NT2/D1 (cell line): Measurements from ENCODE around the gene LYZL2.
"Not testable (repeated sequence)": the region's sequence is repeated elsewhere in the genome, so short reads cannot be mapped to it uniquely, and the experiment has no call there.

Experiments
- DNase-seq: peaks from one replicate; pipeline ENCODE4 v3.0.0-alpha.2; 2011; ENCODE audit warnings: low read depth, low spot score
- H3K27me3 ChIP-seq: 2 replicates; pipeline ENCODE4 v1.6.0; 2011; ENCODE audit warnings: mild to moderate bottlenecking; ENCODE audit not compliant: insufficient read length, insufficient read depth
- H3K36me3 ChIP-seq: 2 replicates; pipeline ENCODE4 v1.6.1; 2011; ENCODE audit warnings: mild to moderate bottlenecking, low read length, mixed read lengths; ENCODE audit not compliant: insufficient read depth, insufficient read length
- H3K4me1 ChIP-seq: 2 replicates; pipeline ENCODE4 v1.5.1; 2011; ENCODE audit not compliant: insufficient read depth, insufficient read length
- H3K4me3 ChIP-seq: 2 replicates; pipeline ENCODE4 v1.5.1; 2011; ENCODE audit warnings: low read depth; ENCODE audit not compliant: insufficient read length
- H3K9ac ChIP-seq: 2 replicates; pipeline ENCODE4 v1.6.0; 2011; ENCODE audit warnings: low read depth; ENCODE audit not compliant: insufficient read length
- H3K9me3 ChIP-seq: 2 replicates; pipeline ENCODE4 v1.5.1; 2011; ENCODE audit warnings: mild to moderate bottlenecking, low read length; ENCODE audit not compliant: insufficient read depth
- SUZ12 ChIP-seq: IDR thresholded peaks from 2 replicates; pipeline ENCODE4 v1.6.1; 2011; ENCODE audit not compliant: insufficient read length, insufficient read depth; ENCODE audit errors: extremely low read depth
- YY1 ChIP-seq: IDR thresholded peaks from 2 replicates; pipeline ENCODE4 v1.6.1; 2011; ENCODE audit not compliant: insufficient read length, insufficient read depth
- ZNF274 ChIP-seq: IDR thresholded peaks from 2 replicates; pipeline ENCODE4 v1.6.1; 2011; ENCODE audit warnings: mild to moderate bottlenecking, low read depth, low read length

The LYZL2 gene

GRCh38 chr10:30662814-30663213 lies 33.3 kb upstream of the LYZL2 start:
- Histone ChIP-seq H3K4me1 (no peaks in the 10 kb centered on the region), H3K4me3 (no peak overlapping the region), H3K27me3 (no peaks in the 10 kb centered on the region), H3K9me3 (no peaks in the 10 kb centered on the region), H3K36me3 (no peaks in the 10 kb centered on the region), H3K9ac (no peak overlapping the region)
- no peak for TF ChIP-seq SUZ12
- no peak for TF ChIP-seq YY1
- TF ChIP-seq ZNF274: no peak
- DNase-seq: no peak

DNA sequence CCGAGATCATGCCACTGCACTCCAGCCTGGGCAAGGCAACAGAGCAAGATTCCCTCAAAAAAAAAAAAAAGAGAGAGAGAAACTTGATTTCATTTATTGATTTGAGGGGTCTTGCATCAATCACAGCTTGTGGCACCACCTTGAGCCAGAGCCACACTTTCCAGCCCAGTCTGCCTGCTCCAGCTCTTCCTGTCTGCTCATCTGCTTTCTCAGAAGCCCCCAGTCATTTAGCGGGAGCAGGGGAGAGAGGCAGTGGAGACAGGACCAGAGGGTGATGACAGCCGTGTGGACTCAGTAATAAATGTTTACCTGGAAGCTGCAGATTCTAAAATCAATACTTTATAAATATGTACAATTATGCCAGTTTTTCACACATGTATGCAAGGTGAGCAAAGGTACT lies 30.8 kb upstream of the LYZL2 start:
- H3K9me3 ChIP-seq, H3K36me3 ChIP-seq, H3K4me1 ChIP-seq, H3K9ac ChIP-seq, DNase-seq, H3K4me3 ChIP-seq, H3K27me3 ChIP-seq: not testable (repeated sequence)

GRCh38 chr10:30656233-30656632 lies 26.7 kb upstream of the LYZL2 start:
- no peak for DNase-seq
- no peaks in the 10 kb centered on the region for H3K27me3 ChIP-seq
- H3K4me3 ChIP-seq: no peak overlapping the region
- H3K4me1 ChIP-seq: peaks cover 2% of the 10 kb centered on the region
- no peaks in the 10 kb centered on the region for H3K36me3 ChIP-seq
- no peaks in the 10 kb centered on the region for H3K9me3 ChIP-seq
- TF ChIP-seq ZNF274 (no peak), SUZ12 (no peak), YY1 (no peak)
- no peak overlapping the region for H3K9ac ChIP-seq

- not testable (repeated sequence) for H3K9ac ChIP-seq, H3K9me3 ChIP-seq, H3K4me1 ChIP-seq, DNase-seq, H3K36me3 ChIP-seq, H3K4me3 ChIP-seq, H3K27me3 ChIP-seq
Observed at GRCh38 chr10:30655001-30655400, 25.4 kb upstream of the LYZL2 start.

DNA sequence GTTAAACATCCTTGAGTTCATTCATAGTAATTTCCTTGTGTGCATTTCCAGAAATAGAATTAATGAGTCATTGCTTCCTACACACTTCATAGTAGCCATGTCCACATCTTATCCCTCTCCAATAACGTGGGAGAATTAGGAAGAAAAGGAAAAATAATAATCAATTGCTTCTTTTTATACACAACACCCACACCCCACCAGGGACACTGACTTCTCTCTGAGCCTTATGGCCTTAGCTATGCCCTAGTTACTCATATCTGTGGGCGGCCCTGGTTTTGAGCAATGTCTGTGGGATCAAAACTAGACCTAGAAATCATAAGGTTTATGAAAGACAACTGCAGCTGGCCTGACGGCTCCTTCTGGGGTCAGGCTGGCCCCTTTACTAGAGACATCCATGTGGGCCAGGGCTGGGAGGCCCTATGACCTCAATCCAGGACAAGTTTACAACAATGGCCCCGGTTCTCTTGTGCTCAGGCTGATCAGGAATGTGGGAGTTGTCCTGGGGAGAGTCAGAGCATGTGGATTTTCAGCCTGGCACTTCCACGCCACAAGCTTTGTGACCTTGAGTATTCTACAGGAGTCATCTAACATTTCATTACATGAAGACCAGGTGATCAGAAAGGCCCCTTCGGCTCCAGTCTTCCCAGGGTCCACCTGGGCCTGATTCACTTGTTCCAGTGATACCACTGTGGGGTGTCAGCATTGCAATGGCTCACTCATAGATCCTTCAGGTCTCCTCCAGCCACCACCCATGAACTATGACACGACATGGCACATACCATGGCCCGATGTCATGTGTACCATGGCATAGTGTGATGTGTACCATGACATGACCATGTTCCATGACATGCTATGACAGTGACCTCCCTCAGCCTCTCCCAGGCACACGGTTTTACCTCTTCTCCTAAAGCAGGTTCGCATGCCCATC lies 22.2 kb upstream of the LYZL2 start:
- not testable (repeated sequence) for H3K4me3 ChIP-seq, H3K4me1 ChIP-seq, H3K9ac ChIP-seq, H3K9me3 ChIP-seq, H3K27me3 ChIP-seq, H3K36me3 ChIP-seq, DNase-seq

- no peaks in the 10 kb centered on the region for H3K27me3 ChIP-seq
- H3K4me3 ChIP-seq: no peak overlapping the region
- TF ChIP-seq SUZ12: no peak
- no peak for TF ChIP-seq ZNF274
- no peak overlapping the region for H3K9ac ChIP-seq
- peaks cover 2% of the 10 kb centered on the region for H3K4me1 ChIP-seq
- no peak for DNase-seq
- no peaks in the 10 kb centered on the region for H3K9me3 ChIP-seq
- H3K36me3 ChIP-seq: no peaks in the 10 kb centered on the region
Observed at GRCh38 chr10:30647089-30647488, 17.5 kb upstream of the LYZL2 start.

DNA sequence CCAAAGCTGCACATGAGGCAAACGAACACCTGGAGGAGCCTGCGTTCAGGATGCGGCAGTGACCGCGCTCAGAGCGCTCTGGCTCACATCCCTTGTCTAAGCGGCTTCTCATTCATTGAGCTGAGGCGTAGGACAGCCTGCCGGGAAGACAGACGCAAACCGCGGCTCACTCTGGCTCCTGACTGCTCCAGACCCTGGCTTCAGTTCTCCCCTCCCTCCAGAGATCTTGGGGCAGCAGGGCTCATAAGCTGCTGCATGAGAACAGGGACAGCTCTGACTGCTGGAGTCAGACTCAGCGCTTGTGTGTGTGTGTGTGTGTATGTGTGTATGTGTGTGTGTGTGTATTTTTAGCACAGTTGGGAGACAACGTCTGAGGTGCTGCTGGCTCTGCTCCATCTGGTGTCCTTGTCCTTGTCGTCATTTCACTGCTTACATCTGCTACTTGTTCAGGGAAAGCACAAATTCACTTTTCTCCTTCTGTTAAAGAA lies 15.8 kb upstream of the LYZL2 start:
- Histone ChIP-seq H3K4me3 (no peak overlapping the region), H3K4me1 (peaks cover 2% of the 10 kb centered on the region), H3K9ac (no peak overlapping the region), H3K36me3 (no peaks in the 10 kb centered on the region), H3K27me3 (no peaks in the 10 kb centered on the region), H3K9me3 (no peaks in the 10 kb centered on the region)
- DNase-seq: no peak
- no peak for TF ChIP-seq ZNF274
- no peak for TF ChIP-seq SUZ12
- no peak for TF ChIP-seq YY1

DNA sequence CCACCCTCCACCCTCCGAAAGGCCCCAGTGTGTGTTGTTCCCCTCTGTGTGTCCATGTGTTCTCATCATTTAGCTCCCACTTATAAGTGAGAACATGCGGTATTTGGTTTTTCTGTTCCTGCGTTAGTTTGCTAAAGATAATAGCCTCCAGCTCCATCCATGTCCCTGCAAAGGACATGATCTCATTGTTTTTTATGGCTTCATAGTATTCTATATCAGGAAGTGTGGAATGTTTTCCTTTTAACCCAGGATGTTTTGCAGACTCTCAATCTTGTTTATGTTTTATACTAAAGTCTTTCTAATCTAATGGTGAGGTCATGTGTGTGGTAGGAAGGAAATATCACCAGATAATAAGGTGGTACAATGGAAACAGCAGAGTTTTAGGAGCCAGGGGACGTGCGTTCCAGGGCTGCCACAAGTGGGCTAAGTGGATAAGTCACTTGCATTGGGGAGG lies 14.9 kb upstream of the LYZL2 start:
- not testable (repeated sequence) for H3K36me3 ChIP-seq, H3K27me3 ChIP-seq, DNase-seq, H3K4me1 ChIP-seq, H3K4me3 ChIP-seq, H3K9me3 ChIP-seq, H3K9ac ChIP-seq

DNA sequence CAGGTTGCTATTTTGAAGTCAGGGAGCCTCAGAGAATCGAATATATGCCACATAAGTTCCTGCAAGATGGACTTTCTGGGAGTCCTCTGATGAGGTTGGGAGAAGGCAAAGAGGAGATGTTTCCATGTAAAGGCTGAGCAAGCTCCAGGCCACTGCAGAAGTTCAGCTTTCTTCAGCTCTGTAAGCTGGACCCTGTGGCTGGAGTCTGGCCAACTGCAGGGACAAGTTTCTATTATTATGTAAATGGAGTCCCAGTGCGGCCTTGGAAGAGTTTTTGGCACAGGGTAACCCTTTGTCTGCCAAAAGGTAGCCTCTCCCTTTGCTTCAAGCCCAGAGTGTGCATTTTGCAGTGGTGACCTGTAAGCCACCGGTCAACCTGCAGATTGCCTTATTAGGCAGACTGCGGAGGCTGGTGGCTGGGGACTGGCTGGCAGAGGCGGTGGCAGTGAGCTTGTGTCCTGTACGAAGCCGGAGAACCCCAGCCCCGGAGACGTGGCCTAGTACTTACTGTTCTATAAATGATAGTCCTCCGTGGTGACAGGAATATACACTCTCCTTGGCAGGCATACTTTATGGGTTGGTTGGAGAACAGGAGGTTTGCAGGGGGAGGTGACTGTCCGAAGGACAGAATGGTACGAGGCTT lies 14.1 kb upstream of the LYZL2 start:
- H3K9ac ChIP-seq, DNase-seq, H3K9me3 ChIP-seq, H3K36me3 ChIP-seq, H3K4me1 ChIP-seq, H3K4me3 ChIP-seq, H3K27me3 ChIP-seq: not testable (repeated sequence)

DNA sequence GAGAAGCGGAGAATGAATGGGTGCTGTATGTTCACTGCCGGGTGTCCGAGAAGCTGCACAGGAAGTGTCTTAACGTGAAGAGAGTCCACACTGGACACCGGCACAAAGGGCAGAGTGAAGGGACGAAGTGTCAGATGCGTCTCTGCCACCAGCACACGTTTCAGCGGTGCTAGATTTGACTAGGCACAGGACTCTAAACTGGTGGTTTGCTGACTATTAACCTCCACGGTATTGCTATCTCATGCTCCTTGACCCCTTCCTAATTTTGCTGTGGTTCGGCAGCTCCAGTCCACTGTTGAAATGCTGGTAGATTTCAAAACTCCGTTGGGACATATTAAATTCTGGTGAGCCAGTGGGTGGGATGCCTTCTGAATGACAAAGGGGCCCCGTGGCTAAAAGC lies 13.3 kb upstream of the LYZL2 start:
- DNase-seq, H3K36me3 ChIP-seq, H3K9ac ChIP-seq, H3K27me3 ChIP-seq, H3K9me3 ChIP-seq, H3K4me3 ChIP-seq, H3K4me1 ChIP-seq: not testable (repeated sequence)
